Stimulated activated CD4-positive, alpha-beta T cell treated with anti-CD3 and anti-CD28 coated beads, Interleukin-15, amount 100 ng/mL, for 48 hours (primary cell): ENCODE results near the gene STT3B.

Experiments
- DNase-seq, 2 donors: peaks; one replicate each; pipeline ENCODE4 v3.0.0-alpha.2; 2020; ENCODE audit warnings: low read depth in 2 of 2

The STT3B gene

DNA sequence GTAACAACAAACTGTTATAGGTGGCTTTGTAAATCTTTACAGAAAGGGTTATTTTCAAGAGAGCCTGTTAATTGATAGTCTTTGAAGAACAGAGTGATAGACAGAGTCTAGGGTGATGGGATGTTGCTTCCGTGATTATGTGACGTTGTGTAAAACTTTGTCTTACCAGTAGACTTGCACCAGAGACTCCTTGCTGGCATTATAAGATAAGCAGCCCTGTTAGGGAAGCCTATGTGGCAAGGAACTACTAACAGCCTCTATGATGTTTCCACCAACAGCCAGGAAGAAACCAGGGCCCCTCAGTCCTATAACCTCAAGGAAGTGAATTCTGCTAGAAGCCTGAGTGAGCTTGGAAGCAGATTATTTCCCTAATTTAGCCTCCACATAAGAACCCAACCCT lies 18.9 kb downstream of the STT3B start:
- no peak for DNase-seq

DNA sequence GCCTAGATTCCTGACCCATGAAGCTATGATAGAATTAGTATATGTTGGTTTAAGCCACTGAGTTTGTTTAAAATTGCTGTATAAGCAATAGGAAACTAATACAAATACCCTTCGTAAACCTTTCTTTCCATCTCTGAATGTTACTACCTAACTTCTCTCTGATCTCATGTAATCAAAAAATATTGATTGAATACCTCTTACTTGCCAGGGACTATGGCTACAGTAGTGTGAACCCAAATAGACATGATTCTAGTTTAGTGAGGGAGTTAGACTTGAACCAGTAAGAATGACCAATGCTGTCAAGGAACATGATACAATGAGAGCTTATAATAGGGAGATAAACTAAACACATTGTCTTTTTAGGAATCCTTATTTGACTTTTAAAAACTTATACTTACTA lies 19.4 kb downstream of the STT3B start:
- no peak for DNase-seq

DNA sequence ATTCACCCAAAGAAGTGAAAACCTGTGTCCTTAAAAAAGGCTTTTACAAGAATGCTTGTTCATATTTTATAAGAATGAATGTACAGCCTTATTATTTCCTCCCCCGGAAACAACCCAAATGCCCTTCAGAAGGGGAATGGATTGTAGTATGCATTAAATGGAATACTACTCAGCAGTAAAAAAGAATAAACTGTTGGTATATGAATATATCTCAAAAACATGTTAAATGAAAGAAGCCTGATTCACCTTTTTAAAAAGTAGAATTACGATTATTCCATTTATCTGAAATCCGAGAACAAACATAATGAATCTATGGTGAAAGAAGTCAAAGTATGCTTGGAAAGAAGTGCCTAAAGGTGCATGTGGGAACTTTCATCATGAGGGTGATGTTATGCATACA lies 20.5 kb downstream of the STT3B start:
- no peak for DNase-seq

DNA sequence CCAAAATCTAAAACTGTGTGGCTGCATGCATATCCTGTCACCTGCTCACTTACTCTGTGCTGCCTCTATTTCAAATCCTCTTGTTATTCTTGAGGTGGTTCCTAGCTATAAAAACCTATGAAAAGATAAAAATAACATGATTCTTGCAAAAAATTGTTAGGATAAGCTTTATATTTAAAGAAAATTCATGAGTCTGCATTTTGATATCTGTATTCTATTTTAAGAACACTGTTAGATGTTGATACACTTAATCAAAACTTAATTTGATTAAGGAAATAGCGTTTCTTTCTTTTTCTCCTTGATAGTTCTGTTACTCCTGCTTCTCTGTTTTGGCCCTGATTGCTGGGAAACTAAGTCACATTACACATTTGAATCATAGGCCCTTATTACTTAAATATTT lies 22.5 kb downstream of the STT3B start:
- no peak for DNase-seq

DNA sequence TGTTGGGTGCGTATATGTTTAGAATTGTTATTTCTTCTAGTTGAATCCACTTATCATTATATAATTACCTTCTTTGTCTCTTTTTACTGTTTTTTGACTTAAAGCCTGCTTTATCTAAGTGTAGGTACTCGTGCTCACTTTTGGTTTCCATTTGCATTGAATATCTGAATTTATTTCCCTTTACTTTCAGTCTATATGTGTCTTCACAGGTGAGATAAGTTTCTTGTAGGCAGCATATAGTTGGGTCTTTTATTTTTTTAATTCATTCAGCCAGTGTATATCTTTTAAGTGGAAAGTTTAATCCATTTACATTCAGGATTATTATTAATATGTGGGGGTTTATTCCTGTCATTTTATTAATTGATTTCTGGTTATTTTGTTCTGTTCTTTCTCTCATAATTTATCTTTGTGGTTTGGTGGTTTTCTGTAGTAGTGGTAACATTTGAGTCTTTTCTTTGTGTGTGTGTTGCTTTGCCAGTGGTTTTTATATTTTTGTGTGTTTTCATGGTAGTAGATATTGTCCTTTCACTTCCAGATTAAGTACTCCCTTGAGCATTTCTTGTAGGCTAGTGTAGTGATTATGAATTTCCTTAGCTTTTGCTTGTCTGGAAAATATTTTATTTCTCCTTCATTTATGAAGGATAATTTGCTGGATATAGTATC lies 27.3 kb downstream of the STT3B start:
- DNase-seq: no peak

DNA sequence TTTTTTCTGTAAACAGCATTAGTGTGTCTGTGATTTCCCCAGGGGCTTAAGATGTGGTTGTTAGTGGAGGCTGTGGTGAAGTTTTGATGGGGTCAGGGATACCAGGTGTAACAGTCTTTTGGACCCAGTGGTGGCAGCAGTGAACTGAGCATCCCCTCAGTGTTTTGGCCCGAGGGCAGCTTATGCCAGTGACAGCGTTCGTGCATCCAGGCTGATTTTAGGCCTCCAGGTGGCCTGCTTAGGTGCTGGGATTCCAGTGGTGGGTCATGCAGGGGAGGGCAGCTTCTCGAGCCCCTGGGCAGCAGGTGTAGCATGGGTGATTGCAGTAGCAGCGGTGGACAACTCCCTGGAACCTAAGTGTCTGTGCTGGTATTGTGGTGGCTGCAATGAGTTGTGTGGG lies 29.2 kb downstream of the STT3B start:
- DNase-seq: no peak

DNA sequence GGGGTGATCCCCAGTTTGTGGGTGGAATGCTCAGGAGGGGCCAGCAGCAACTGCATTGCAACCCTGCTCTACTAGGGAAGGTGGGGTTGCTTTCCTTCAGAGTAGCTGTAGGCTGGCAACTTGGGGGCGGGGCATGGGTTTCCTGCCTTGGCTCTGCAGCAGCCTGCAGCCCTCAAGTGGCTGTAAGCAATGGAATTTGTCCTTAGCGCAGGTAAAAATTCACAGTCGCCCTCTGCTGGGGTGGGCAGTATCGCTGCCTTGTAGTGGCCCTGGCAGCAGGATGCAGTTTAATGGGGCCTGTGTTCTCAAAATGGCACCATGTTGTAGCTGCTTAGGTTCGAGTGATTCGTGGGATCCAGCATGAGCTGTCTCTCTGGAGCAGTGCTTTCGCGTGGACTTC lies 29.8 kb downstream of the STT3B start:
- peak in 1 of 2 donors; percentile 11 for DNase-seq

DNA sequence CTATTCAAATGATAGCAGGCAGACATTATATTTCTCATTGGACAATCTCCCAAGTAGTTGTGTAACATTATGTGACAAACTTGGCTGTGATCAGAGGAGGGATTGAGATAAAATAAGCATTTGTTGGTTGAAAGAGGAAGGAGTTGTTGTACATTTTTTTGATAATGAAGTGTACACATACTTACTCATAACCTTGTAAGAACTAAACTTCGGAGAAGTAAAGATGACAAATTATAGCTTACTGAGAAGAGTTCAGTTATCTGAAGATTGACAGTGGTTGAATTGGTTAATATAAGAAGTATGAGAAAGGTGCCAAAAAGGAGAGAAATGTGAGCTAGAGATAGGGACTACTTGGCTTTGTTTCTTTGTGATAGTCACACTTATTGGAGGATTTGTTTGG lies 32.6 kb downstream of the STT3B start:
- DNase-seq: no peak

DNA sequence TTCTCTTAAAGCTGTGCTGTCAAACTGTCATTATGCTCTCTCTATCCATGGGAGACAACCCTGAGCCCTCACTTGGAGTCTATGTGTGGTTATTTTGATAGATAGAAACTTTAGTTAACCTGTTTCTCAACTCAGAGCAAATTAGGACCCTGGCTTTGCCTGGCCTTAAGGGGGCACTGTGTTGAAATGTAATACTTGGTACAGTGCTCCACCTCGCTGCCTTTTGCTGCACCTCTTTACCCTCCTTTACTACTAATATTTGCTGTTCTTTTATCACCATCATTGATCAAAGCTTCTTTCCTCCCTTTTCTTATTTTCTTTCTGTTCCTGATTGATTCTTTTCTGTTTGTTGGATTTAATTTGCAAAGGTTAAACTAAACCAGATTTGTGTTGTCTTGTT lies 34.3 kb downstream of the STT3B start:
- DNase-seq: peak in 1 of 2 donors; percentile 11

DNA sequence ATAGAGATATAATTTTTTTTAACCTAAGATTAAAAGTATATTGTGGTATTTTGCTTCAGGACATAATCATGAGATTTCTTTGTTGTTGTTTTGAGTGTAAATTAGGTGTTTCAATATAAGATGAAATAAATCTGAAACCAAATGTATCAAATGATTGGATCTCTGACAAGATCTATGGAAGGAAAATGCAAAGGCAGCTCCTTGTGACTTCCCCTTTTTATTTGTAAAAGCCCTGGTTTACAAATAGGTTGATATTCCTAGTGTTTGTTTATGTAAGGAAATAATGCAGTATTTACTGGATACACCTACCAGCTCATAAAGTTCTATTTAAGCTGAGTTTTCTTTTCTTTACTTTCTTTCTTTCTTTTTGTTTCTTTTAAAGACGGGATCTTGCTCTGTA lies 35.9 kb downstream of the STT3B start:
- DNase-seq: no peak

DNA sequence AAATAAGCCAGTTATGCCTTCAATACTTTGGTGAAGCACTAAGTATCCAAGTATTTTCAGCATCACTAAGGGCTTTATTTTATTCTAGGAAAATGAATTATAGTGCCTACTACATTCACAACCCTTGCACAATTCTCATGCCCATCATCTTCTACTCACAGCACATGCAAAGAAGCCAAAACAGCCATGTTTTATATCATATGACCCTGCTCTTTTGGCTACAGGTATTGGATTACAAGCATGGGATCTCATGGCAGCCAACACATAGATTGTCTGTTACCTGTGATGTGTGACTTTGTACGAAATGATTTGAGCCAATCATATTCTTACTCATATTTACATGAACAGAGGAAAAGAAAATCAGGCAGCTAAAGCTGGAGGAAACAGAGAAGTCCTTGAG lies 38.6 kb downstream of the STT3B start:
- DNase-seq: no peak

DNA sequence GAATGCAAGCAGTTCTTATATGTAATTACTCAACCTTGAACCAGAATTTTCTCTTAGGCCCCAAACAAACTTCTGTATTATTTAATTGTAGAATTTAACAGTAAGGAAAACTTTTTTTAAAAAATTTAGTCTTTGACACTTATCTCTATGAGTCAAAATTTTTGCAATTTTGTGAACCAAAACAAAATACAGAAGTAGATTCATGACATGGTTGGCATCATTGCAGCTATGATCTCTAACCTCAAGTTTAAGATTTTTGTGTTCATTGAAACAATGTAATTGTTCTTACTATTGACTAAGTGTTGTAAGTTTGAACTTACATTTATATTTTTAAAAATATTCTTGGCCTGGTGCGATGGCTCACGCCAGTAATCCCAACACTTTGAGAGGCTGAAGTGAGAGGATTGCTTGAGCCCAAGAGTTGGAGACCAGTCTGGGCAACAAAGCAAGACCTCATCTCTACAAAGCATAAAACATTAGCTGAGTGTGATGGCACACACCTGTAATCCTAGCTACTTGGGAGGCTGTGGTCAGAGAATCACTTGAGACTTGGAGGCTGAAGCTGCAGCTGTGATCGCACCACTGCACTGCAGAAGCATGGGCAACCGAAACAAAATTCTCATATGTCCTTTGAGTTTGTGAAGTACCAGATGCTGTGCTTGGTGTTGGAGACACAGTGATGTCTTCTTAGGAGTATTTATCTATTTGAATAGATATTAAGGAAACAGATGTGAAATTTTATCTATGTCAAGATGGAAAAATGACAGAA lies 39.7 kb downstream of the STT3B start:
- no peak for DNase-seq

DNA sequence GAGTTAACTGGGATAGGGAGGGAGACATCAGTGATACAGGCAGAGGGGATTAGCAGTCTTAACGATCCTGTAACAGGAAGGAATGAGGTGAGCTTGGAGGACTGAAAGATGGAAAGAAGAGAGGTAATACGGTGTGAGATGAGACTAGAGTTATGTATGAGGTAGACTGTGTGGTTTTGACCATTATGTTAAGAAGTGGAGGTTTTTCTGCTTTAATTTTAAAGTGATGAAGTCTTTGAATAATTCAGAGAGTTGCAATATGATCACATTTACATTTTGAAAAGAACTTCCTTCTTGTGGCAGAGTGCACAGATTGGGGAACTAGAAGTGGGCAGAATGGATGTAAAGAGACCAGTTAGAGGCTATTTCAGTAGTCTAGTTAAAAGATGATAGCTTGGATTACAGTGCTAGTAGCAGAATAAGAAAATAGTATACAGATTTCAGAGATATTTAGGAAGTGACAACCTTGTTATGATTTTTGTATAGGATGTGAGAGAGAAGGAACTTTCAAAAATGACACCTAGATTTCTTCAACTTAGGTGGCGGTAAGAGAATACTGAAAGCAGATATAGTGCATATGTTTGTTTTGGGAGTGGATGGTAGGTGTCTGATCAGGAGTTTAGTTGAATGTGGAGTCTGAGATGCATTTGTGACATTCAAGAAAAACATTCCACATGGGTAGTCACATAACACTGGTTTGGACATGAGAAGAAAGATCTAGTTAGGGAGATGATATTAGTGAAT lies 40.5 kb downstream of the STT3B start:
- no peak for DNase-seq

DNA sequence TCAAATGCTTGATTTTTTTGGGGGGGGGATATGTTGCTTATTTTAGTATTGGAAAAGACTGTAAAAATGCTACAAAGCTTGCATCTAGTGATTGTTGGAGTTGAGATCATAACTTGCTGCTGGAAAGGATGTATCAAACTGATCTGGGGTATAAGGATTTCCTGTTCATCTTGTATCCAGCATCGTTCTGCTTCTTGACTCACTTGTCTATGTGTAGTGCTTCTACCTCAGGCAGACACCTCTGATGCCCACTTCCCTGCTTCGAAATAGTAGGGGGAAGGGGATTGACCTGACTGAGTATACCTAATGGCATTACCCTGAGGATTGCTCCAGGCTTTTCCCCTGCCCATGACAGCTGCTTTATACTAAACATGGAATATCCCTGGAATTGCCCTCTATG lies 42.7 kb downstream of the STT3B start:
- DNase-seq: no peak

DNA sequence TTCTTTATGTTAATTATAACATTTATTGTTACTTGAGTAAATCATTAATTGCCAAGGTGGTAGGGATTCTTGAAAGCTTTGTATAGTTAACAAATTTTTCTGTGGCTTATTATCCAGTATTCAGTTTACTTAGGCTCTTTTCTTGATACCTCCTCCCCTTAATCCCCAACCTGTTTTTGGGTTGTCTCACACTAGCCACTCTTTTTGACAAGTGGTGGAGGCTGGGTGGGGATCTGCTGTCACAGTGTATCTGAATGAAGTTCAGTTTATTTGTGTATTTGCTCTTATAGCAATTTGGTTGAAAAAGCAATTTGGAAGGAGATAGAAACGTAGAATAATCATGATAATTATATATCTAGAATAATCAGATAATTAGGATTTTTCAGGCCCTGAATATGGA lies 43.8 kb downstream of the STT3B start:
- no peak for DNase-seq

DNA sequence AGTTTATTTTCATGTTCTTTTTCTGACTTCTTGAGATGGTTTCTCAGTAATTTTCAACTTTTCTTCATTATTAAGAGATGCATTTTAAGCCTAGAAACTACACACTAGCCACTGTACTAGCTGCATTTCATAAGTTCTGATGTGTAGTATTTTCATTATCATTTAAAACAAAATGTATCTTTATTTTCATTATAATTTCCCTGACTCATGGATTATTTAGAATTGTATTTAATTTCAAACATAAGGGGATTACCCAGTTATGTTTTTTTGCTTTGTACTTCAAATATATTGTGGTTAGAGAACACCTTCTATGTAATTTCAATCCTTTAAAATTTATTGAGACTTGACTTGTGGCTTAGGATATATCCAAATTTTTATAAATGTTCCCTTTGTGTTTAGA lies 44.5 kb downstream of the STT3B start:
- DNase-seq: no peak

DNA sequence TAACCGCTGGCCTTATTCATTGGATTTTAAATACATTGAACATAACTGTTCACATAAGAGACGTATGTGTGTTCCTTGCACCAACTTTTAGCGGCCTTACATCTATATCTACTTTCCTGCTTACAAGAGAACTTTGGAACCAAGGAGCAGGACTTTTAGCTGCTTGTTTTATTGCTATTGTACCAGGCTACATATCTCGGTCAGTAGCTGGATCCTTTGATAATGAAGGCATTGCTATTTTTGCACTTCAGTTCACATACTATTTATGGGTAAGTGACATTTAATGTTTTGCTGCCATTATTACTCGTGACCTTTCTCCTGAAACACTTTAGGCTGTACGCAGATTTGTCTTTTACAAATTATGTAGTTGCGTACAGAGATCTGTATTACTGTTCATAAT lies 47.1 kb downstream of the STT3B start:
- no peak for DNase-seq

DNA sequence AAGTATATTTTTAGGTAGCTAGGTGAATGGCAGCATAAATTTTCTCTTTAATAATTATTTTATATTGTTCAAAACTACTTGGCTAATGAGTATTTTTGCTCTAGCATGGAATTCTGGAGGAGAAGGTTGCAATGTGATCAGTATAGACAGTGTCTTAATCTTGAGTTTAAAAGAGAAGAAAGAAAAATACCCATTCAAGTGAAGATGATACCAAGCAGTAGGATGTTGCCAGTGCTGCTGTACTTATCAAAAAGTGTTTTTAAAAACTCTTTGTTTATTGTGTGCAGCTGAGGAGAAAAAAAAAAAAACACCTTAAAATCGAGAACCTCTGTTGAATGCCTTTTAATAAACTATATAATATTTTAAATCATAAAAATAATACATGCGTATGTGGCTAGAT lies 47.9 kb downstream of the STT3B start:
- DNase-seq: no peak

DNA sequence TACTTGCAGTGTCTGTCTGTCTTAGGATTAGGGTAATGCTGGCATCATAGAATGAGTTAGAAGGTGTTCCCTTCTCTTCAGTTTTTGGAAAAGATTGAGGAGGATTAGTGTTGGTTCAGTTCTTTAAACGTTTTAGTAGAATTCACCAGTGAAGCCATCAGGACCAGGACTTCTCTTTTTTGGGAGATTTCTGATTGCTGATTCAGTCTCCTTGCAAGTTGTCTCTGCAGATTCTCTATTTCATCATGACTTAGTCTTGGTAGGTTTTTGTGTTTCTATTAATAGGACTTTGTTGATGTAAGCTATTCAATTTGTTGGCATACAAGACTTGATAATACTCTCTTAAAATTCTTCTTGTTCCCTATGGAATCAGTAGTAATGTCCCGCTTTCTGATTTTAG lies 48.9 kb downstream of the STT3B start:
- no peak for DNase-seq

DNA sequence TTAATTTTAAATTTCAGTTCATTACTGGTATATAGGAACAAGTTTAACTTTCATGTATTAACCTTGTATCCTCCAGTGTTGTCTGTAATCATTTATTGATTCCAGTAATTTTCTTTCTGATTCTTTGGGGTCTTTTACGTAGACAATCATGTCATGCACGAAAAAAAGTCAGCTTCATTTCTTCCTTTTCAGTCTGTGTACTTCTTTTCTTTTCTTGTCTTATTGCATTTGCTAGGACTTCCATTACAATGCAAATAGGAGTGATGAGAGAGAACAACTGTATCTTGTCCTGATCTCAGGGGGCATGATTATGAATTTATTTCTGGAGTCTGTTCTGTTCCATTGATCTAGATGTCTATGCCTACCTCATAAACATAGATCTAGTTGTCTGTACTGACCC lies 56.5 kb downstream of the STT3B start:
- DNase-seq: no peak

DNA sequence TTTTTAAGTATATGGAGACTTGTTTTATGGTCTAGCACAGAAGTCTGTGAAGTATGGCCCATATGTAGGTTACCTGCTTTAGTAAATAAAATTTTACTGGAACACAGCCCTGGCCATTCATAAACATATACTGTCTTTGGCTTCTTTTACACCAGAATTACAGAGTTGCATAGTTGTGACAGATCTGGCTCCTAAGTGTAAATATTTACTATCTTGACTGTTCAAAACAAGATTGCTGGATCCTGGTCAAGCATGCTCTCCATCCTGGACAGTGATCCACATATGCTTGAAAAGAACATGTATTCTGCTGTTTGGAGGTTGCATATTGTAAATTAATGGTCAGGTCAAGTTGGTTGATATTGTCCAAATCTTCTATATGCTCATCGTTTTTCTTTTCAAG lies 57.9 kb downstream of the STT3B start:
- no peak for DNase-seq

DNA sequence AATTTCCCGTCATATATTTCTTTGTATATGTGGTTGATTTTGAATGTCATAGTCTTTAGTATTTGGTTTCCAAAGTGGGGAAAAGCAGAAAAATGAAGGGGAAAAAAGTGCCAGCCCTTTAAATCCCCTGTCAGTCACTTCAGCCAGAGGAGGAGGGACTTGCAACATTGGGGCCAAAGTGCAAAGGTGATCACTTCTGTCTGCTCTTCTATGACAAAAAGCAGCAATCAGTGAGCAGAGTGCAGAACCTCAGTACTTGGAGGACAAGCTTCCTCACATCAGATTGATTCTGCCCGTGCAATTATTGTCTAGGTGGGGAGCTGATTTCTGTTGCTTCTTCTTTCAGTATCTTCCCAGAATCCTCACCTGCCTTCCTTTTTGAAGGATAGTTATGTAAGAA lies 60.0 kb downstream of the STT3B start:
- no peak for DNase-seq

DNA sequence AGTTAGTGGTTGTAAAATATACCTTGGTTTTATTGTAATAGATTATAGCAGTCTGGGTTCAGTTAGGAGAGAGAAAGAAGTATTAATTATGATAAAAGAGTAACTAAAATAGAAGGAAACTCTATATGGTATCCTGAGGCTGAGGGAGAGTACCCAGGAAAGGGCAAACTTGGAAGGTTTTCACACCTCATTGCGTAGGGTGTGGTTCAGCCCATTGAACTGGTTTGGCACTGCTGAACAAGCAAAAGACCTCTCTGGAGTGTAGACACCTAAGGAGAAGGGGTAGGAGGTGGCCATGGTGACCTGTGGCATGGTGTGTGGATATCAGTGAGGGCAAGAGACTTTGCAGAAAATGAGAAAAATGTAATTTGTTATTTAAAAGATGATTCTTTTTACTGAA lies 63.5 kb downstream of the STT3B start:
- no peak for DNase-seq
